ENCODE data around the gene ANGPT4.

DNA sequence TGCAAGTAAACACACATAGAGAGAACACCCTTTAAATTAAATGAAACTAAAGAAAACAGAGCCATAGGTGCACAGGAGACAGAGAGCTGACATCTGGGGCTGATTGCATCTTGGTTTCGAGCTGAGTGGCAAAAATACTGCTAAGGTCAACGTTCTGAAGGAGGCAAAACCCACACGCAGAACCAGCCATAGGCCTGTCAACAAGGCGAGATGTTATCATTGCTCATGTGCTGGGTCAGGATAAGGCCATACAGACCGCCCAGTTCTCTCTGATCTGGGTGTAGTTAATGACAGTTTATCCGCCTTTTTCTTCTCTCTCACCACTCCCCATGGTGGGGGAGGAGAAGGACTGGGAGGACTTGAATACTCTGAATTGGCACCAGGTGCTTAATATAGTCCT lies 87.1 kb downstream of the ANGPT4 start:
- TF ChIP-seq CTCF (IDR thresholded peaks at IDR 0.05; ENCODE audit: insufficient read depth, low read depth, low read length) (no peak), EZH2 (IDR thresholded peaks at IDR 0.05; ENCODE audit: insufficient read depth, low read length) (no peak)

Measured in astrocyte (in vitro differentiated cells and primary cell).